HG03159 (cell line): Measurements from ENCODE around the gene CENPX.

Experiments
- ATAC-seq: cut with Tn5 transposase; IDR thresholded peaks from one replicate; pipeline ENCODE4 v1.9.1; 2021; ENCODE audit warnings: mild to moderate bottlenecking, moderate library complexity; ENCODE audit not compliant: unreplicated experiment

CENPX gene

GRCh38 chr17:82022310-82022980, at the start of gene CENPX:
TSS of gene CENPX (minus strand) at chr17:82022878. CDS start at chr17:82022861, 17 bp downstream.
- ATAC-seq = no peak

GRCh38 chr17:82070611-82071010, 47.9 kb upstream of the CENPX start:
- no peak for ATAC-seq

GRCh38 chr17:82065638-82066303, 43.1 kb upstream of the CENPX start, which contains the start of gene DUS1L:
TSS of gene DUS1L (minus strand) at chr17:82065804. CDS start at chr17:82065059, 745 bp downstream.
- ATAC-seq = peak; percentile 69

DNA sequence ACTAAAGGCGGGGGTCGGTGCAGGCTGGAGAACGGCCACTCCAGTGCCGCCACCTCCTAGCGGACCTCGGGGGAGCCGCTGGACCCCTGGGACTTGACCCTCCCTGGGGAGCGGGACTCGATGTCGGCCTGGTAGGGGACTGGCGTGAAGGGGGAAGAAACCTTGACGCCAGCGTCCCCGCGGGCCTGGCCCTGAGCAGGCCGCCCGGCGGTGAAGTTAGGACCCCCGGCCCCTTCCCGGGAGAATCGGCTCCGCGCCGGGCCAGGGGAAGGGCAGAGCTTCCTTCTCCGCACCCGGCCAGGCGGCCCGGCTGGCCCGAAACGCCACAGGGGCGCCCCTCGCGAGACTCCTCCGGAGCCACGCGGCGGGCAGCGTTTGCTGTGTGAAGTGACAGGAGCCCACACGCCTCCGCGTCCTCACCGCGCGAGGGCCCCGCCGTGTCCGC, 42.5 kb upstream of the CENPX start:
- peak; percentile 24 for ATAC-seq

GRCh38 chr17:82064433-82065192, 41.9 kb upstream of the CENPX start:
- no peak for ATAC-seq

DNA sequence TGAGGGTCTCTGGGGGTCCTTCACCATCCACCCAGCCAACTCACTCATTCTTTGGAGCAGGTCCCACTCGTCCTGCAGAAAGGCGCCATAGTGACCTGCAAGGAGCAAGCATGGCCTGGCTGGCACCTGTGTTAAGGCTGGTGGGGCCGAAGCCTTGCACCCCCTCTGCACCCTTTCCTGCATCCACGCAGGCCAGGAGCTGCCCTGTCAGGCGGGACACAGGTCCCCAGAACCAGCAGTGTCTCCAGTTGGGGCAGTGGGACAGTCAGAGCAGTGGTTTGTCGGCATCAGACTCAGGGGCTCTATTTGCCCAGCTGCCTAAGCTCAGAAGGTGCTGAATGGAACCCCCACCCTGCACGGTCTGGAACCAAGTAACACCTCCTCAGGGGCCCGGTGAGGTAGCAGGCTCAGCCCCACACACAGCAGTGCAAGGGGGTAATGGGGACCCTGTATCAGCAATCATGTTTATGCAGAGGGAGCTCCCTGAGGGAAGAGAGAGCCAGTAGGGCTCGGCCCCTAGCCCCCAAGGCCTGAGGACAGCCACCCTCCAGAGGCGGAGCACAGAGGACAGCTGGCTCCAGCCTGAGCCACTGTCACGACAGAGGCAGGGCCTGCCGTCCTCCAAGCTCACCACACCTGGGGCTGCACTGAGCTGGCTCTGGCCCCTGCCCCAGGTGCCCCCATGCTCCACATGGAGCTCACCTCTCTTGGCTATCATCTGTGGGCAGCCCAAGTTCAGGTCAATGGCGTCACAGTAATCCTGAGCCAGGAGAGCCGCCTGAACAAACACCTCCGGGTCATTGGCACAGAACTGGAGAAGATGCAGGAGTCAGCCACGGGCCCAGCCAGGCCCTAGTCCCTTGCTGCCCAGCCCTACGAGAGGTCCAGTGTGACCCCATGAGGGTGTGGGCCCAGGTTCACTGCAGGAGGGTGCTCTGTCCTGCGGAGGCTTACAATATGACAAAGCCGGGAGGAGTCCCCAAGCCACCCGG, 41.0 kb upstream of the CENPX start:
- ATAC-seq = no peak

- ATAC-seq = no peak
These were observed 40.3 kb upstream of the CENPX start for GRCh38 chr17:82062984-82063368.

- no peak for ATAC-seq
These were observed 39.7 kb upstream of the CENPX start for GRCh38 chr17:82062076-82062983.

DNA sequence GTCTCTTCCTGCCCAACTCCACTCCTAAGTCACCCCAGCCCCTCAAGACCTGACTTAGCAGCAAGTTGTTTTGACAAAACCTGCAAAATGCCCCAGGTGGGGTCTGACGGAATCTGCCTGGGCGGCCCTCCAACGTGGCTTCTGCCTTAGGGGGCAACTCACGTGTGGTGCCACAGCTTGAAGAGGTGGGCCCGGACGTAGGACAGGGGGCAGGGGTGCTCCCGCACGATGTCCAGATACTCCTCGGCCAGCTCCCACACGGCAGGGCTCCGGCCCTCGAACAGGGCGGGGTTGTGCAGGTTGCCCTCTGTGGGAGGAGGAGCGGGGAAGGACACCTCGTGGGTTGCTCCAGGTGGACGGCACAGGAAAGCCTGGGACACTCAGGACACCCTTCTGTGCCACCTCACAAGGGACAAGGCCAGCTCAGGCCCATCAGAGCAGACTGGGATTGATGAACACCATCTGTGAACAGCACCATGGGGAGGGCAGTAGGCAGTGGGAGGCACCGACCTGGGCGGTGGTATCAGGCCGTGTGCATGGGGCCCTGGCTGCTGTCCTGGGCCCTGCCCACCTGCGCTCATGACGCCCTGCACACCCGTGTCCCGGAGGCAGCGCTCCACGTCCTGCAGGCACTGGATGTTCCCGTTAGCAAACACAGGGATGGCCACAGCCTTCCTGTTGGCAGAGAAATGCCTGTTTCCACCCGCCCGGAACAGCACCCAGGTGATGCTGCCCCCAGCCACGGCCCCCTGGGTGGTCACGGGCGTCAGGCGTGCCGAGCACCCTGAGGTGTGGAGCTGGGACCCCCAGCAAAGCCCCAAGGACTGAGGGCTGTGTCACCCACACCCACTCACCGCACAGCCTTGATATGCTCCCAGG, 38.6 kb upstream of the CENPX start:
- ATAC-seq = no peak

DNA sequence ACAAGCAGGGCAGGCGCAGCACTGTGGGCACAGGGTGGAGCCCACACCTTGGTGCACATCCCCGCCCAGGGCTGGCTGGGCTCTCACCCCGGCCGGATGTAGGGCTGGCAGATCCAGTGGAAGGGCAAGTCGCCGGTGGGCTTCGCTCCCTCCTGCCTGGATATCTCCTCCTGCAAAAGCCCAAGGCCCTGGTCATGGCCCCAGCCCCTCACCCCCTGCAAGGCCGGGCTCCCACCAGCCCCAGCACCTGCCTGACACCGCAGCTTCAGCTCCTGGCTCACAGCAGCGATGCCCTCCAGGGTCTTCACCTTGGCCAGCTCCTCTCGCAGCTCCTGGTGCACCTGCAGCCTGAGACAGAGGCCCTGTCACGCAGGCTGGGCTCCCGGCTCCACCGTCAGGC, 37.9 kb upstream of the CENPX start:
- ATAC-seq = no peak

- ATAC-seq = no peak
These were observed 37.3 kb upstream of the CENPX start for GRCh38 chr17:82060001-82060380.

DNA sequence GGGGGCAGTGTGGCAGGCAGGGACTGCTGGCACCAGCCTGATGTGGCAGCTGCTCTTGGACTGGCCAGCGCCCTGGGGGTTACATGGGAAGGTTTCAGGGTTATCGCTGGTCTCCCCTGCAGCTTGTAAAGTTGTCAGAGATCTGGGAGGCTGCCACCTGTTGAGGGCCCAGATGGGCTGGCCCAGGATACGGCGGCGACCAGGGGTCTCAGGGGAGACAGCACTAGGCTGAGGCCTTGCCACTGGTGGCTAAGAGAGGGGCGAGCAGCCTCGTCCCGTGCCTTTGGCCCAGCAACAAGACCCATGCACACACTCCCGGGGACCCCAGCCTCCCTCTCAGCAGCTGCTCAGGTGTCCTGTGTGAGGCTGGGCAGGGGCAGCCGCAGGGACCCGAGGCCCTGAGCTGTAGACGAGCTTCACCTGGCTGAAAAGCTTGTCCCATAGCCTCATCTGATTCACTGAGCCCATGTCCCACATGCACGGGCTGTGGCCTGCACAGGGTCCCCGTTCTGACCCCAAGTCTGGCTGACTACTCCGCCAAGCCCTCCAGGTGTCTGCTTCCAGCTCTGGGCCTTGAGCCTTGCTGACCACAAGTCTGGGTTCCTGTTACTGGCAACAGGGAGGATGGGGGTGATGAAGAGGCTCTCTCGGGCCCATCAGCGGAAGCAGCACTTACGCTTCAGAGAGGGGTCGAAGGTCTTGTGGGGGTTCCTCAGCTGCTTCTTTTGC, 36.8 kb upstream of the CENPX start:
- no peak for ATAC-seq

DNA sequence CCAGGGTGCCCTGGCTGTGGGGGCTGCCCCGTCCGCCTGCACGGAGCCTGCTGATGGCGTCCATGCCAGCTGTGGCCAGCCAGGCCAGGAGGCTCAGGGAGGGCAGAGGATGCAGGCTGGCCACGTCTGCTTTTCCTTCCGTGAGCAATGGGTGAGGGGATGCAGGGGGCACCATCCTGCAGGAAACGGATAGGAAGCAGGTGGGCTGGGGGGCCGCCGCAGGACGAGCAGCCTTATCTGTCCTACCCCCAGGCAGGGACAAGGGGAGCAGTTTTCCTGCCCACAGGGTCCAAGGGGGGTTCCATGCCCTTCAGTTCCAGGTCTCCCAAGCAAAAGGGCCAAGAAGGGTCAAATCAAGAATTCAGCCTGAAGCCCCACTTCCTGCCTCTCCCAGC, 36.2 kb upstream of the CENPX start:
- ATAC-seq = no peak

DNA sequence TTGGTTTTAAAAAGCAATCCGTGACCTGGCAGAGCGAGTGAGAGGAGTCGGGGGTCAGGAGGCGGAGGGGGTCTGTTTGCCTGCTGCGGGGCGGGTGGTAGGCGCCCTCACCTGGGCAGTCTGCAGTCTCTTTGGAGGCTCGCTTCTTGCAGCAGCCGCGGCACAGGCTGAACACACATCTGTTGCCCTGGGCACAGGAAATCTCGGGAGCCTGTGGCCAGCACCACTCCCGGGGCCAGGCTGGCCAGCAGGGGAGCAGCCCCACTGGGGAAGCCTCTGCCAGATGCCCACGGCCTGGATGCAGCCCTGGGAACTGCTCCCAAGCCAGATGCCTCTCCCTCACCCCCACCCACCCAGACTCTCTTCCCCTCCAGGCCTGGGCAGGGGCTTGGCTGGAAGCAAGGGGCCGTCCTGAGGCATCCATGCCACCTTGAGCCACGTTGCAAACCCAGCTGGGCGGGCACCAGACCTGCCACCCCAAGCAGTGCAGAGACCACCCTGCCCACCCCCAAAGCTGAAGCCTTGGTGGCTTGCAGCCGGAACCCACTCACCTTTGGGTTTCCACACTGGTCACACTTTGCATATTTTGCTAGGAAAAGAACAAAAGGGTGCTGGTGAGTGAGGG, 35.7 kb upstream of the CENPX start:
- no peak for ATAC-seq

GRCh38 chr17:82056729-82057621, 34.3 kb upstream of the CENPX start:
- no peak for ATAC-seq

GRCh38 chr17:82055965-82056728, 33.5 kb upstream of the CENPX start:
- ATAC-seq = no peak
